K562 (cell line): ENCODE results near the gene TRIP11. TPM values are rescaled to one million over a fixed set of nuclear protein-coding genes. Genes with fewer than 3 reads are reported as not detected.

Experiments used
- ATAC-seq: fragments of 200-7000 bp; cut with Tn5 transposase; 3 replicates; pipeline ENCODE4 v1.9.1; 2020; ENCODE audit warnings: moderate library complexity
- BruUV-seq: library from RNA; stranded (reverse); fragments of 400-500 nt; replicated peaks from 2 replicates; lab custom pipeline; 2021; lab: Mats Ljungman, UMichigan
- CTCF ChIA-PET: fragments of 300-600 bp; formaldehyde crosslinking; extraction: SDS; loops from one replicate; lab custom pipeline; 2021; ENCODE audit warnings: low intra/inter-chr PET ratio; lab: Yijun Ruan, JAX
- POLR2A ChIA-PET: fragments of 300-600, 350-650 bp; sonication (Branson Sonifier 250); formaldehyde crosslinking; extraction: SDS; loops from one replicate; lab custom pipeline; 2021; ENCODE audit warnings: antibody characterized with exemption, inconsistent platforms; lab: Yijun Ruan, JAX
- DNase-seq, 4 experiments: peaks; one replicate each; pipeline versions ENCODE4 v3.0.0 to v3.0.0-alpha.2; 2011 to 2018; ENCODE audit warnings: low spot score in 3 of 4, mixed read lengths in 3 of 4; ENCODE audit errors: extremely low read depth in 1 of 4
- FAIRE-seq: peaks from 2 replicates; lab custom pipeline; 2011; peaks lifted over from hg19 to GRCh38; lab: Jason Lieb, UNC
- H2AFZ ChIP-seq: 2 replicates; pipeline ENCODE4 v1.6.0; 2011; ENCODE audit warnings: low read depth, low read length, control low read depth, inconsistent platforms
- H3K27ac ChIP-seq: fragments of 200-600 bp; 3 replicates; pipeline ENCODE4 v1.8.0; 2011; ENCODE audit warnings: low read depth, mild to moderate bottlenecking, control low read depth, inconsistent platforms, low read length, moderate library complexity, mixed read lengths; ENCODE audit errors: extremely low read depth
- H3K27me3 ChIP-seq, 2 experiments: fragments of 300-600 bp in 1 of 2; 2 replicates in 1 of 2; 3 replicates in 1 of 2; pipeline versions ENCODE4 v1.6.0 to v1.8.0; 2011; ENCODE audit warnings: inconsistent platforms in 2 of 2, low read length in 2 of 2, mild to moderate bottlenecking in 1 of 2, mixed read lengths in 1 of 2, moderate library complexity in 1 of 2; ENCODE audit not compliant: control insufficient read depth in 2 of 2, insufficient read depth in 2 of 2
- H3K36me3 ChIP-seq: fragments of 300-600 bp; 3 replicates; pipeline ENCODE4 v1.8.0; 2011; ENCODE audit warnings: mild to moderate bottlenecking, low read length, inconsistent platforms; ENCODE audit not compliant: control insufficient read depth, insufficient read depth
- H3K4me1 ChIP-seq, 2 experiments: fragments of 200-600 bp in 1 of 2; replicated peaks in 1 of 2; 2 replicates in 1 of 2; 3 replicates in 1 of 2; pipeline versions ENCODE4 v1.5.1 to v1.8.0; 2011; ENCODE audit warnings: inconsistent platforms in 2 of 2, low read length in 2 of 2, mild to moderate bottlenecking in 1 of 2, mixed read lengths in 1 of 2, moderate library complexity in 1 of 2; ENCODE audit not compliant: control insufficient read depth in 2 of 2, insufficient read depth in 2 of 2
- H3K4me2 ChIP-seq: 2 replicates; pipeline ENCODE4 v1.6.1; 2011; ENCODE audit warnings: low read length, control low read depth, inconsistent platforms, mixed read lengths; ENCODE audit not compliant: insufficient read depth
- H3K4me3 ChIP-seq: fragments of 200-600 bp; sonication (generic), shearing (Covaris generic); 2 replicates; pipeline ENCODE4 v1.5.1; 2016; ENCODE audit warnings: control low read depth, inconsistent platforms
- H3K79me2 ChIP-seq: fragments of 200-600 bp; 3 replicates; pipeline ENCODE4 v1.8.0; 2011; ENCODE audit warnings: low read length, inconsistent platforms; ENCODE audit not compliant: control insufficient read depth, insufficient read depth
- H3K9ac ChIP-seq, 2 experiments: 2 replicates each; pipeline versions ENCODE4 v1.6.0 to v1.6.1; 2011; ENCODE audit warnings: low read depth in 2 of 2, low read length in 2 of 2, control low read depth in 1 of 2, inconsistent platforms in 1 of 2, mild to moderate bottlenecking in 1 of 2, mixed read lengths in 1 of 2; ENCODE audit not compliant: insufficient read depth in 1 of 2
- H3K9me1 ChIP-seq: one replicate; pipeline ENCODE4 v1.6.0; 2011; ENCODE audit warnings: inconsistent platforms, mild to moderate bottlenecking, low read length, moderate library complexity; ENCODE audit not compliant: control insufficient read depth, insufficient read depth
- H3K9me3 ChIP-seq: replicated peaks from 2 replicates; pipeline ENCODE4 v1.5.1; 2011; ENCODE audit warnings: low read depth, low read length, inconsistent platforms; ENCODE audit not compliant: control insufficient read depth, insufficient read depth
- H4K20me1 ChIP-seq: replicated peaks from 2 replicates; pipeline ENCODE4 v1.6.1; 2011; ENCODE audit warnings: low read length, inconsistent platforms, mixed read lengths; ENCODE audit not compliant: control insufficient read depth, insufficient read depth
- ARID3A ChIP-seq: IDR thresholded peaks from 2 replicates; pipeline ENCODE4 v1.6.1; 2012; ENCODE audit warnings: low read depth, low read length, improper control_type of control experiment, borderline replicate concordance
- CCNT2 ChIP-seq: IDR thresholded peaks from 2 replicates; pipeline ENCODE4 v1.6.1; 2011; ENCODE audit warnings: borderline replicate concordance, low read depth, mild to moderate bottlenecking, moderate library complexity, mixed read lengths, low read length; ENCODE audit not compliant: insufficient read length; ENCODE audit errors: extremely low read depth
- EHMT2 ChIP-seq: fragments of 450-650 bp; IDR thresholded peaks from 2 replicates; pipeline ENCODE4 v1.6.1; 2018; ENCODE audit warnings: antibody characterized with exemption
- EZH2 ChIP-seq: IDR thresholded peaks from 2 replicates; pipeline ENCODE4 v1.6.1; 2012; ENCODE audit warnings: low read depth, mild to moderate bottlenecking, inconsistent platforms, low read length, borderline replicate concordance
- GATAD2A ChIP-seq: fragments of 450-650 bp; IDR thresholded peaks from 2 replicates; pipeline ENCODE4 v1.6.1; 2017
- HNRNPL ChIP-seq: fragments of 200-400 bp; formaldehyde crosslinking; IDR thresholded peaks from 2 replicates; pipeline ENCODE4 v1.6.1; 2017; ENCODE audit warnings: low read depth, mild to moderate bottlenecking, low read length
- ID3 ChIP-seq, 2 experiments: fragments of 250-450 bp in 1 of 2; fragments of 450-650 bp in 1 of 2; sonication (Bioruptor Pico) in 1 of 2; IDR thresholded peaks; 2 replicates each; pipeline versions ENCODE4 v1.6.1 to v1.8.0; 2016 to 2021; ENCODE audit warnings: mild to moderate bottlenecking in 2 of 2, moderate library complexity in 2 of 2, missing compliant biosample characterization in 1 of 2, missing genetic modification characterization in 1 of 2
- MYC ChIP-seq, 2 experiments: fragments of 250-450 bp in 1 of 2; sonication (Bioruptor Pico) in 1 of 2; IDR thresholded peaks; 2 replicates each; pipeline versions ENCODE4 v1.5.1 to v1.6.1; 2012 to 2021; ENCODE audit warnings: low read depth in 2 of 2, borderline replicate concordance in 1 of 2, improper control_type of control experiment in 1 of 2, low read length in 1 of 2, mild to moderate bottlenecking in 1 of 2, moderate library complexity in 1 of 2
- NELFE ChIP-seq: IDR thresholded peaks from 2 replicates; pipeline ENCODE4 v1.6.1; 2011; ENCODE audit warnings: mild to moderate bottlenecking; ENCODE audit not compliant: insufficient read depth, insufficient read length
- NUFIP1 ChIP-seq: fragments of 450-650 bp; IDR thresholded peaks from 2 replicates; pipeline ENCODE4 v1.6.1; 2018; ENCODE audit not compliant: partially characterized antibody
- RCOR1 ChIP-seq, 2 experiments: IDR thresholded peaks; 2 replicates each; pipeline ENCODE4 v1.6.1; 2012; ENCODE audit warnings: low read depth in 2 of 2, low read length in 2 of 2, borderline replicate concordance in 1 of 2, improper control_type of control experiment in 1 of 2
- ZNF146 ChIP-seq: IDR thresholded peaks from one replicate; pipeline ENCODE4 v1.6.1; 2018; ENCODE audit warnings: missing compliant biosample characterization; ENCODE audit not compliant: unreplicated experiment
- ZNF655 ChIP-seq: fragments of 250-450 bp; sonication (Bioruptor Pico); IDR thresholded peaks from 2 replicates; pipeline ENCODE4 v1.5.0; 2021
- WGBS: fragments of 100-300 bp; shearing (Covaris generic); methylation state at CpG from one replicate; pipeline ENCODE4 v1.1.6; 2016; ENCODE audit warnings: low coverage, mixed read lengths; ENCODE audit not compliant: insufficient coverage; ENCODE audit errors: missing lambda C conversion rate; 5-methylcytosine and 5-hydroxymethylcytosine counted together
- in situ Hi-C: fragments of 300-500 bp; cut with MboI; formaldehyde crosslinking; loops from 4 replicates; pipeline ENCODE4 v1.15.0; 2018; ENCODE audit warnings: inconsistent platforms, mixed read lengths
- intact Hi-C: fragments of 100-400 bp; cut with micrococcal nuclease; formaldehyde crosslinking; loops from 2 replicates; pipeline ENCODE4 v1.14.2; 2022
- polyA plus RNA-seq, 8 experiments: library from polyadenylated mRNA; depleted of rRNA in 4 of 8; stranded (reverse) in 5 of 8; unstranded in 3 of 8; fragments of >200 nt; fragmentation: Nextera tagmentation in 2 of 8; fragmentation: Illumina TruSeq in 1 of 8; extraction: Ambion mirVana in 2 of 8; extraction: Trizol in 1 of 8; gene quantifications; 2 replicates each; pipeline versions ENCODE4 v1.2.1 to v1.2.3, GENCODE V29; 2011 to 2014; ENCODE audit warnings: inconsistent platforms in 1 of 8, missing spikeins in 1 of 8
- total RNA-seq, 7 experiments: library from RNA; depleted of rRNA in 6 of 7; stranded (reverse); fragments of >200 nt in 6 of 7; fragmentation: Illumina TruSeq in 2 of 7; extraction: Trizol in 2 of 7; gene quantifications; 2 replicates each; pipeline versions ENCODE4 v1.2.1 to v1.2.3, GENCODE V29; 2011 to 2021; ENCODE audit warnings: low replicate concordance in 1 of 7
- TF ChIP-seq, protein P1 (sequence below): sonication (generic); formaldehyde crosslinking; IDR thresholded peaks from 2 replicates; pipeline ENCODE4 v1.8.0; 2022; ENCODE audit warnings: mild to moderate bottlenecking, missing genetic modification reagents

TRIP11 gene
- total and polyA plus RNA-seq, 9 of the 15 experiments (the other 6 are each of a cell fraction or from before 2014, with no cell fraction given): 4.0 to 20.0 (median 10.9) TPM

GRCh38 chr14:91920526-91920925, 119.3 kb downstream of the TRIP11 start:
- Histone ChIP-seq H3K9me1 (no peaks in the 10 kb centered on the region), H3K36me3 (no peaks in the 10 kb centered on the region), H3K79me2 (no peaks in the 10 kb centered on the region), H3K27ac (no peak overlapping the region), H3K4me3 (no peak overlapping the region), H3K4me2 (no peak overlapping the region), H3K4me1 (no peaks in the 10 kb centered on the region), H3K27me3 (peaks cover 0 to 16% of the 10 kb centered on the region in 2 experiments; a peak in 2 of 5 replicates), H4K20me1 (no peaks in the 10 kb centered on the region), H2AFZ (no peak overlapping the region), H3K9ac (no peak overlapping the region), H3K9me3 (no peaks in the 10 kb centered on the region)
- 0% methylated on average over 3 of the region's 3 CpGs for WGBS
- no TSS peak for BruUV-seq
- no peak for DNase-seq
- in situ Hi-C loops (no loop called here), intact Hi-C loops (no loop called here)
- FAIRE-seq: no peak
- ChIA-PET POLR2A (no interaction called here), CTCF (no interaction called here)
- no peak for ATAC-seq
- TF ChIP-seq MYC (IDR thresholded peaks at IDR 0.05; ENCODE audit: low read depth, low read length): no peak
- TF ChIP-seq MYC (CRISPR knock-in tag; IDR thresholded peaks at IDR 0.05; ENCODE audit: borderline replicate concordance, low read depth): no peak
- TF ChIP-seq NUFIP1: no peak
- no peak for TF ChIP-seq CCNT2
- TF ChIP-seq ARID3A: no peak
- no peak for TF ChIP-seq ZNF146 (CRISPR knock-in tag)
- TF ChIP-seq NELFE: no peak
- TF ChIP-seq, protein P1, sequence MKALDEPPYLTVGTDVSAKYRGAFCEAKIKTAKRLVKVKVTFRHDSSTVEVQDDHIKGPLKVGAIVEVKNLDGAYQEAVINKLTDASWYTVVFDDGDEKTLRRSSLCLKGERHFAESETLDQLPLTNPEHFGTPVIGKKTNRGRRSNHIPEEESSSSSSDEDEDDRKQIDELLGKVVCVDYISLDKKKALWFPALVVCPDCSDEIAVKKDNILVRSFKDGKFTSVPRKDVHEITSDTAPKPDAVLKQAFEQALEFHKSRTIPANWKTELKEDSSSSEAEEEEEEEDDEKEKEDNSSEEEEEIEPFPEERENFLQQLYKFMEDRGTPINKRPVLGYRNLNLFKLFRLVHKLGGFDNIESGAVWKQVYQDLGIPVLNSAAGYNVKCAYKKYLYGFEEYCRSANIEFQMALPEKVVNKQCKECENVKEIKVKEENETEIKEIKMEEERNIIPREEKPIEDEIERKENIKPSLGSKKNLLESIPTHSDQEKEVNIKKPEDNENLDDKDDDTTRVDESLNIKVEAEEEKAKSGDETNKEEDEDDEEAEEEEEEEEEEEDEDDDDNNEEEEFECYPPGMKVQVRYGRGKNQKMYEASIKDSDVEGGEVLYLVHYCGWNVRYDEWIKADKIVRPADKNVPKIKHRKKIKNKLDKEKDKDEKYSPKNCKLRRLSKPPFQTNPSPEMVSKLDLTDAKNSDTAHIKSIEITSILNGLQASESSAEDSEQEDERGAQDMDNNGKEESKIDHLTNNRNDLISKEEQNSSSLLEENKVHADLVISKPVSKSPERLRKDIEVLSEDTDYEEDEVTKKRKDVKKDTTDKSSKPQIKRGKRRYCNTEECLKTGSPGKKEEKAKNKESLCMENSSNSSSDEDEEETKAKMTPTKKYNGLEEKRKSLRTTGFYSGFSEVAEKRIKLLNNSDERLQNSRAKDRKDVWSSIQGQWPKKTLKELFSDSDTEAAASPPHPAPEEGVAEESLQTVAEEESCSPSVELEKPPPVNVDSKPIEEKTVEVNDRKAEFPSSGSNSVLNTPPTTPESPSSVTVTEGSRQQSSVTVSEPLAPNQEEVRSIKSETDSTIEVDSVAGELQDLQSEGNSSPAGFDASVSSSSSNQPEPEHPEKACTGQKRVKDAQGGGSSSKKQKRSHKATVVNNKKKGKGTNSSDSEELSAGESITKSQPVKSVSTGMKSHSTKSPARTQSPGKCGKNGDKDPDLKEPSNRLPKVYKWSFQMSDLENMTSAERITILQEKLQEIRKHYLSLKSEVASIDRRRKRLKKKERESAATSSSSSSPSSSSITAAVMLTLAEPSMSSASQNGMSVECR: no peak
- TF ChIP-seq GATAD2A: no peak
- TF ChIP-seq EHMT2: no peak
- TF ChIP-seq ZNF655 (CRISPR knock-in tag): no peak
- no peak for TF ChIP-seq EZH2
- TF ChIP-seq RCOR1 (IDR thresholded peaks at IDR 0.05; ENCODE audit: borderline replicate concordance in 1 of 2, low read depth in 2 of 2, low read length in 2 of 2): no peak
- TF ChIP-seq HNRNPL: no peak
- TF ChIP-seq ID3 (CRISPR knock-in tag; IDR thresholded peaks at IDR 0.05): no peak
- no peak for TF ChIP-seq ID3 (tag; IDR thresholded peaks at IDR 0.05)
